Mesenchymal stem cell (in vitro differentiated cells and primary cell): ENCODE data around the gene CHRDL2.

Experiments
- DNase-seq: peaks from one replicate; pipeline ENCODE4 v3.0.0-alpha.2; 2013
- H2AFZ ChIP-seq: one replicate; pipeline ENCODE4 v1.6.1; 2013; ENCODE audit warnings: low read depth, mild to moderate bottlenecking, control low read depth, inconsistent platforms, low read length, moderate library complexity
- H2AK5ac ChIP-seq: 2 replicates; pipeline ENCODE4 v1.6.1; 2013; ENCODE audit warnings: low read length, moderate library complexity, mild to moderate bottlenecking, inconsistent platforms; ENCODE audit not compliant: severe bottlenecking
- H2BK120ac ChIP-seq: one replicate; pipeline ENCODE4 v1.6.1; 2013; ENCODE audit warnings: low read depth, mild to moderate bottlenecking, inconsistent platforms, low read length, moderate library complexity
- H2BK12ac ChIP-seq, 2 experiments: one replicate each; pipeline ENCODE4 v1.6.1; 2013; ENCODE audit warnings: inconsistent platforms in 2 of 2, low read length in 2 of 2, mild to moderate bottlenecking in 2 of 2, moderate library complexity in 2 of 2, control low read depth in 1 of 2
- H2BK15ac ChIP-seq: one replicate; pipeline ENCODE4 v1.6.1; 2013; ENCODE audit warnings: mild to moderate bottlenecking, low read depth, inconsistent platforms; ENCODE audit not compliant: poor library complexity, severe bottlenecking
- H2BK5ac ChIP-seq: 2 replicates; pipeline ENCODE4 v1.6.1; 2013; ENCODE audit warnings: low read depth, mild to moderate bottlenecking, low read length, control low read depth, inconsistent platforms; ENCODE audit not compliant: poor library complexity, severe bottlenecking
- H3K14ac ChIP-seq, 2 experiments: one replicate each; pipeline ENCODE4 v1.6.1; 2013; ENCODE audit warnings: inconsistent platforms in 2 of 2, low read length in 2 of 2, control low read depth in 1 of 2, mild to moderate bottlenecking in 1 of 2, moderate library complexity in 1 of 2
- H3K18ac ChIP-seq, 2 experiments: one replicate each; pipeline ENCODE4 v1.6.1; 2013; ENCODE audit warnings: inconsistent platforms in 2 of 2, low read length in 2 of 2, control low read depth in 1 of 2, low read depth in 1 of 2, mild to moderate bottlenecking in 1 of 2
- H3K23ac ChIP-seq, 2 experiments: one replicate each; pipeline ENCODE4 v1.6.1; 2013; ENCODE audit warnings: inconsistent platforms in 2 of 2, low read length in 2 of 2, mild to moderate bottlenecking in 2 of 2, moderate library complexity in 2 of 2, control low read depth in 1 of 2
- H3K27ac ChIP-seq: 2 replicates; pipeline ENCODE4 v1.5.1; 2013; ENCODE audit warnings: mild to moderate bottlenecking, moderate library complexity, low read length, control low read depth, inconsistent platforms; ENCODE audit not compliant: poor library complexity, severe bottlenecking
- H3K27me3 ChIP-seq, 2 experiments: 2 replicates each; pipeline versions ENCODE4 v1.6.1 to v1.7.0; 2013; ENCODE audit warnings: low read length in 2 of 2, mild to moderate bottlenecking in 2 of 2, moderate library complexity in 2 of 2, control low read depth in 1 of 2, inconsistent platforms in 1 of 2; ENCODE audit not compliant: control insufficient read depth in 1 of 2, insufficient read depth in 1 of 2
- H3K36me3 ChIP-seq, 2 experiments: 2 replicates each; pipeline versions ENCODE4 v1.6.1 to v1.7.0; 2013; ENCODE audit warnings: low read length in 2 of 2, control low read depth in 1 of 2, inconsistent platforms in 1 of 2, low read depth in 1 of 2, mild to moderate bottlenecking in 1 of 2; ENCODE audit not compliant: insufficient read depth in 2 of 2, control insufficient read depth in 1 of 2
- H3K4ac ChIP-seq, 2 experiments: one replicate each; pipeline ENCODE4 v1.6.1; 2013; ENCODE audit warnings: inconsistent platforms in 2 of 2, low read length in 2 of 2, mild to moderate bottlenecking in 2 of 2, moderate library complexity in 2 of 2, control low read depth in 1 of 2, low read depth in 1 of 2
- H3K4me1 ChIP-seq: 2 replicates; pipeline ENCODE4 v1.6.1; 2013; ENCODE audit warnings: low read depth, low read length, control low read depth; ENCODE audit not compliant: control insufficient read depth, insufficient read depth
- H3K4me2 ChIP-seq: 2 replicates; pipeline ENCODE4 v1.6.1; 2013; ENCODE audit warnings: low read length, mild to moderate bottlenecking, inconsistent platforms; ENCODE audit not compliant: poor library complexity, severe bottlenecking
- H3K4me3 ChIP-seq, 2 experiments: 2 replicates each; pipeline versions ENCODE4 v1.5.1 to v1.7.0; 2013; ENCODE audit warnings: low read length in 2 of 2, mild to moderate bottlenecking in 2 of 2, control low read depth in 1 of 2, low read depth in 1 of 2; ENCODE audit not compliant: insufficient read depth in 1 of 2
- H3K79me1 ChIP-seq: replicated peaks from 2 replicates; pipeline ENCODE4 v1.6.1; 2013; ENCODE audit warnings: mild to moderate bottlenecking, control low read depth, low read length, inconsistent platforms; ENCODE audit not compliant: poor library complexity, severe bottlenecking
- H3K9ac ChIP-seq: 2 replicates; pipeline ENCODE4 v1.7.0; 2013; ENCODE audit warnings: mild to moderate bottlenecking, low read length, moderate library complexity
- H3K9me3 ChIP-seq: 2 replicates; pipeline ENCODE4 v1.7.0; 2013; ENCODE audit warnings: mild to moderate bottlenecking, low read length; ENCODE audit not compliant: control insufficient read depth
- H4K8ac ChIP-seq: one replicate; pipeline ENCODE4 v1.6.1; 2013; ENCODE audit warnings: inconsistent platforms, mild to moderate bottlenecking, low read length, moderate library complexity
- H4K91ac ChIP-seq: one replicate; pipeline ENCODE4 v1.6.1; 2013; ENCODE audit warnings: mild to moderate bottlenecking, low read length, inconsistent platforms
- WGBS: methylation state at CpG from one replicate; pipeline ENCODE4 v1.1.7; 2013; ENCODE audit warnings: mixed read lengths; 5-methylcytosine and 5-hydroxymethylcytosine counted together

CHRDL2 gene

DNA sequence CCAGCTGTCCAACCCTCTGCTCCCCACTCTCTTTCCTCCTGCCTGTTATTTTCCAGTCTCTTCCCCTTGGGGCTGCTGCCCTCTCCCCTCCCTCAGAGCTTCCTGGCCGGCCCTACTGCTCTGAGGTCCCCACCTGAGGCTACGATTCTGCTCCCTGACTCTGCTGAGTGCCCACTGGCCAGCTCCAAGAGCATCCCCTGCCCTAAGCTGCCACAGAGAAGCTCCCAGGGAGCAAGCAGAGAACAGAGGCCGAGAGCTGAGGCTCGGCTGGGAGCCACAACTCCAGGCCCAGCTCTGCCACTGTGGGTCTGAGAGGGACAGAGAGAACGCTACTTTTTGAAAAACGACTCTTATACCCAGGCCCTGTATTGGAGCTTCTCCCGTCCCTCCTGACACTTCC lies 61.1 kb downstream of the CHRDL2 start:
- no peak overlapping the region for H4K8ac ChIP-seq
- no peak overlapping the region for H2BK120ac ChIP-seq
- no peak overlapping the region for H3K27ac ChIP-seq
- H2AK5ac ChIP-seq: no peak overlapping the region
- no peaks in the 10 kb centered on the region for H3K9me3 ChIP-seq
- no peak overlapping the region for H3K4me2 ChIP-seq
- H3K9ac ChIP-seq: no peak overlapping the region
- H3K4ac ChIP-seq: no peak overlapping the region
- WGBS: 92% methylated on average over 7 of the region's 7 CpGs
- H3K18ac ChIP-seq: no peak overlapping the region
- H2BK12ac ChIP-seq: no peak overlapping the region
- no peaks in the 10 kb centered on the region for H3K36me3 ChIP-seq
- no peak overlapping the region for H3K23ac ChIP-seq
- H2BK15ac ChIP-seq: no peak overlapping the region
- H3K4me1 ChIP-seq: peaks cover 12% of the 10 kb centered on the region
- DNase-seq: no peak
- no peaks in the 10 kb centered on the region for H3K79me1 ChIP-seq
- no peak overlapping the region for H3K14ac ChIP-seq
- H2AFZ ChIP-seq: no peak overlapping the region
- H3K4me3 ChIP-seq: no peak overlapping the region
- H2BK5ac ChIP-seq: no peak overlapping the region
- H3K27me3 ChIP-seq: no peaks in the 10 kb centered on the region
- no peak overlapping the region for H4K91ac ChIP-seq

DNA sequence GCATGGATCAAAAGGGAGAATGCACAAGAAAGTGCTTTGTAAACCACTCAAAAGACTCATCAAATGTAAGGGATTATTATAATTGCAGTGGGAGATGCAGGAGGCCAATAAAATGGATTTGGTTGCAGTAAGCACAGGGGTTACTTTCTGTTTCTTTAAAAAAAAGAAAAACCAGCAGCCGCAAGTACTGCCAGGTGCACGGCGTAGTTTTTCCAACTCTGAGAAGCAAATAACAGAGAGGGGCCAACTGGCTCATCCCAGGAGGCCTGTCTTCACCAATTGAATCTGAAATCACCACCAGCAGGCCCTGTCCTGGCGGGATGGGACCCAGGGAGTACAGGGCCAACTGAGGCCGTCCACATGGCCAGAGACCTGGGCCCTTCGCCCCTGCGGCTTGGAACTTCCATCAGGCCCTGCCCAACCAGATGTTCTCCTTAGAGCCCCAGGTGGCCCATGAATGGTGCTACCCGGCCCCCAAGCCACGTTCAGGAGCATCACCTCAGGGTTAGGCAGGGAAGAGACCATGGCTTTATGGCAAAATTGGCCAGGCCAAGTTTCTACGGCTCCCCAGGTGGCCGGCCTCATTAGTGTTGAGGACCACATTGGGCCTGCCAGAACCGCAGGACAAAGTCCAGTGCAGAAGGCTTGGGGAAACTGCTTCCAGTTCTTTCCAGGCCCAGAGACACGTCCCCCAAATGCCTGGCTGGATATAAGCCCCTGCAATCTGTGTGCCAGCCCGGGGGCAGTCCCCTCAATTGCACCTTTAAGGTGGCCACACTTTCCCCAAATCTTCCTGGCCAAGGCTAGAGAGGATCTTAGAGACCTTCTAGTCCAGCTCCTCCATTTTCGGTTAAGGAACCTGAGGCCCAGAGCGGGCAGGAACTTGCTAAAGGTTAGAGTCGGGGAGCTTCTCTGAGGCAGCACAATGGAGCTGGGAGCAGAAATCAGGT lies 61.7 kb downstream of the CHRDL2 start:
- Histone ChIP-seq H2BK120ac (no peak overlapping the region), H2AFZ (no peak overlapping the region), H2AK5ac (no peak overlapping the region), H3K23ac (no peak overlapping the region), H3K27me3 (no peaks in the 10 kb centered on the region), H4K8ac (no peak overlapping the region), H3K14ac (no peak overlapping the region), H2BK15ac (no peak overlapping the region), H2BK5ac (no peak overlapping the region), H3K27ac (no peak overlapping the region), H3K36me3 (no peaks in the 10 kb centered on the region), H2BK12ac (no peak overlapping the region), H3K4ac (no peak overlapping the region), H3K9ac (no peak overlapping the region), H4K91ac (no peak overlapping the region), H3K18ac (no peak overlapping the region), H3K4me1 (peaks cover 12% of the 10 kb centered on the region), H3K9me3 (no peaks in the 10 kb centered on the region), H3K4me2 (no peak overlapping the region), H3K79me1 (no peaks in the 10 kb centered on the region), H3K4me3 (no peak overlapping the region)
- no peak for DNase-seq
- WGBS: 96% methylated on average over 17 of the region's 17 CpGs

DNA sequence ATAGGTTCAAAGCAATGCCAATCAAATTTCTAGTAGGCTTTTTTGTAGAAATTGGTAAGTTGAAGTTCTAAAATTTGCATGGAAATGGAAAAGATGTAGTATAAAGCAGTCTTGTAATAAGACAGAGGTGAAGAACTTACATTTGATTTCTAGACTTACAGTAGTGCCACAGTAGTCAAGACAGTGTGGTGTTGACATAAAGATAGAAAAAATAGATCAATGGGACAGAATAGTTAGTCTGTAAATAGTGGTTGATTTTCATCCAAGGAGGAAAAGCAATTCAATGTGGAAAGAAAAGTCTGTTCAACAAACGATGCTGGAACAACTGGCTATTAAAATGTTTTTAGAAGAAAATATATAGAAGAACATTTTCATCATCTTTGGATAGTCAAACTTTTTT lies 67.9 kb downstream of the CHRDL2 start:
- no peak overlapping the region for H3K4me3 ChIP-seq
- no peak overlapping the region for H4K91ac ChIP-seq
- no peak overlapping the region for H3K4ac ChIP-seq
- H3K18ac ChIP-seq: no peak overlapping the region
- no peaks in the 10 kb centered on the region for H3K9me3 ChIP-seq
- no peak overlapping the region for H2BK5ac ChIP-seq
- no peak overlapping the region for H2AK5ac ChIP-seq
- H3K27me3 ChIP-seq: no peaks in the 10 kb centered on the region
- no peak overlapping the region for H3K23ac ChIP-seq
- no peak for DNase-seq
- no peak overlapping the region for H3K4me2 ChIP-seq
- H3K4me1 ChIP-seq: no peaks in the 10 kb centered on the region
- no peak overlapping the region for H4K8ac ChIP-seq
- WGBS: no CpG with 5 or more reads among the region's 1 CpG
- H2BK120ac ChIP-seq: no peak overlapping the region
- no peak overlapping the region for H2AFZ ChIP-seq
- no peak overlapping the region for H3K27ac ChIP-seq
- no peaks in the 10 kb centered on the region for H3K36me3 ChIP-seq
- no peak overlapping the region for H2BK12ac ChIP-seq
- no peak overlapping the region for H3K14ac ChIP-seq
- no peak overlapping the region for H2BK15ac ChIP-seq
- H3K9ac ChIP-seq: no peak overlapping the region
- H3K79me1 ChIP-seq: peaks cover 5% of the 10 kb centered on the region

DNA sequence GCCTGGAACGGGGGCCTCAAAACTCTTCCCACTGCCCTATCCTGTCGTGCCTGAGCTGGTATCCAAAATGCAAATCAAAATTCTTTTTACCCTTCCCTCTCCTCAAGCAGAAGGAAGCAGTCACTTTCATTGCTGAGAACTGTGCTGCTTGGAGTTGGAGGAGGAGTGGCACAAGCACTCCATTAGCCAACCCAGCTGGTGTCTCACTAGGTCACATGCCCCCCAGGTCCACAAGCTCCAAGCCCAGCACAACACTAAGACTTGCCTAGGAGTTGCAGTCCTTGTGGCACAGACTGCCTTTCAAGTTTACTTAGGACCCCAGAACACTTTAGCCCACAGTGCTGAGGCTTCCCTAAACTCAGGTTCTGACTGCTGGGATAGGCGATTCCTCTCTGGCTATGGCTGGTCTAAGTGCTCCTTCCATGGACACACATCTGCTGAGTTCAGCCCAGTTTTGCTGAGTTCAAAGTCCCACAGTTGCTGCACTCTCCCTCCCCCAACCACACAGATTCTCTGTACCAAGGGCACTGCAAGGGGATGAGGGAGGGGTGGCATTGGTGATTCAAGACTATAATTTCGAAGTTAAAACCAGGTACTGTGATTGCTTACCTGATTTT lies 68.6 kb downstream of the CHRDL2 start:
- H3K23ac ChIP-seq: no peak overlapping the region
- H3K4me2 ChIP-seq: no peak overlapping the region
- H2AK5ac ChIP-seq: no peak overlapping the region
- DNase-seq: no peak
- H3K9ac ChIP-seq: no peak overlapping the region
- no peaks in the 10 kb centered on the region for H3K9me3 ChIP-seq
- no peak overlapping the region for H3K4ac ChIP-seq
- no peak overlapping the region for H2BK15ac ChIP-seq
- H2BK120ac ChIP-seq: no peak overlapping the region
- H3K79me1 ChIP-seq: peaks cover 5% of the 10 kb centered on the region
- H3K36me3 ChIP-seq: no peaks in the 10 kb centered on the region
- H2AFZ ChIP-seq: no peak overlapping the region
- H3K27me3 ChIP-seq: no peaks in the 10 kb centered on the region
- H4K91ac ChIP-seq: no peak overlapping the region
- H3K4me3 ChIP-seq: no peak overlapping the region
- no peak overlapping the region for H4K8ac ChIP-seq
- no peak overlapping the region for H3K14ac ChIP-seq
- no peak overlapping the region for H2BK5ac ChIP-seq
- H3K27ac ChIP-seq: no peak overlapping the region
- no peak overlapping the region for H2BK12ac ChIP-seq
- H3K4me1 ChIP-seq: no peaks in the 10 kb centered on the region
- WGBS: 96% methylated on average over 2 of the region's 4 CpGs
- H3K18ac ChIP-seq: no peak overlapping the region
